ENCODE measurements around the gene HPGD.

GRCh38 chr4:174520660-174521059 is 1.6 kb downstream of the HPGD start:
- TF ChIP-seq POLR2A (IDR thresholded peaks at IDR 0.05; ENCODE audit: low read length): no peak
- TF ChIP-seq GATA1 (IDR thresholded peaks at IDR 0.05; ENCODE audit: low read depth, low read length): no peak

Measured in erythroblast (primary cell).